GM23338 (cell line): ENCODE measurements around the gene GJD2. TPM values are rescaled to one million over a fixed set of nuclear protein-coding genes. Genes with fewer than 3 reads are reported as not detected.

ENCODE experiments used
- ATAC-seq: fragments of 200-7000 bp; cut with Tn5 transposase; 3 replicates; pipeline ENCODE4 v1.9.1; 2020
- DNase-seq: peaks from one replicate; pipeline ENCODE4 v3.0.0-alpha.2; 2015; ENCODE audit warnings: low spot score
- H2AFZ ChIP-seq: fragments of 200-600 bp; sonication (generic); 2 replicates; pipeline ENCODE4 v1.8.0; 2016; ENCODE audit warnings: antibody characterized with exemption, mild to moderate bottlenecking, moderate library complexity
- H3F3A ChIP-seq: fragments of 200-600 bp; sonication (generic); replicated peaks from 2 replicates; pipeline ENCODE4 v1.8.0; 2017; ENCODE audit warnings: antibody characterized with exemption, mixed run types, low read depth
- H3K27ac ChIP-seq: fragments of 200-600 bp; sonication (generic); 2 replicates; pipeline ENCODE4 v1.6.1; 2016; ENCODE audit warnings: low read depth
- H3K27me3 ChIP-seq: fragments of 200-600 bp; sonication (generic); 2 replicates; pipeline ENCODE4 v1.8.0; 2016; ENCODE audit warnings: mild to moderate bottlenecking, mixed run types, moderate library complexity; ENCODE audit not compliant: insufficient read depth
- H3K36me3 ChIP-seq: fragments of 200-600 bp; sonication (generic); 2 replicates; pipeline ENCODE4 v1.8.0; 2016; ENCODE audit warnings: mild to moderate bottlenecking; ENCODE audit not compliant: insufficient read depth
- H3K4me1 ChIP-seq: fragments of 200-600 bp; sonication (generic); 2 replicates; pipeline ENCODE4 v1.8.0; 2016; ENCODE audit warnings: mild to moderate bottlenecking, moderate library complexity; ENCODE audit not compliant: insufficient read depth
- H3K4me2 ChIP-seq: fragments of 200-600 bp; sonication (generic); 2 replicates; pipeline ENCODE4 v1.7.1; 2017; ENCODE audit warnings: mixed run types
- H3K4me3 ChIP-seq: fragments of 200-600 bp; sonication (generic); 2 replicates; pipeline ENCODE4 v1.6.1; 2016; ENCODE audit warnings: mixed run types
- H3K79me2 ChIP-seq: fragments of 200-600 bp; sonication (generic); replicated peaks from 2 replicates; pipeline ENCODE4 v1.8.0; 2017; ENCODE audit warnings: mild to moderate bottlenecking; ENCODE audit not compliant: insufficient read depth
- H3K9me2 ChIP-seq: fragments of 200-600 bp; sonication (generic); 2 replicates; pipeline ENCODE4 v1.8.0; 2017; ENCODE audit not compliant: insufficient read depth
- H4K20me1 ChIP-seq: fragments of 200-600 bp; sonication (generic); replicated peaks from 2 replicates; pipeline ENCODE4 v1.8.0; 2017; ENCODE audit warnings: mild to moderate bottlenecking; ENCODE audit not compliant: insufficient read depth
- H3K27ac Mint-ChIP-seq: 2 replicates; pipeline ENCODE4 v1.8.0; 2020; ENCODE audit warnings: inconsistent platforms, mild to moderate bottlenecking, moderate library complexity, mixed read lengths
- H3K27me3 Mint-ChIP-seq: 3 replicates; pipeline ENCODE4 v1.8.0; 2022; ENCODE audit warnings: low read depth, mild to moderate bottlenecking, moderate library complexity, mixed read lengths, inconsistent platforms; ENCODE audit not compliant: insufficient read depth, poor library complexity
- H3K36me3 Mint-ChIP-seq: 3 replicates; pipeline ENCODE4 v1.8.0; 2021; ENCODE audit warnings: low read depth, mild to moderate bottlenecking, inconsistent platforms, moderate library complexity, mixed read lengths
- H3K4me1 Mint-ChIP-seq: 3 replicates; pipeline ENCODE4 v1.8.0; 2020; ENCODE audit warnings: mild to moderate bottlenecking, inconsistent platforms, mixed read lengths
- H3K4me3 Mint-ChIP-seq: 3 replicates; pipeline ENCODE4 v1.8.0; 2021; ENCODE audit warnings: moderate library complexity, mild to moderate bottlenecking, inconsistent platforms, mixed read lengths
- H3K9me3 Mint-ChIP-seq: 3 replicates; pipeline ENCODE4 v1.8.0; 2020; ENCODE audit warnings: moderate library complexity, mild to moderate bottlenecking, inconsistent platforms, mixed read lengths
- CREB1 ChIP-seq: fragments of 250-450 bp; sonication (Bioruptor Pico); IDR thresholded peaks from 2 replicates; pipeline ENCODE4 v1.5.0; 2020; ENCODE audit warnings: low read depth, mild to moderate bottlenecking, moderate library complexity
- CTCF ChIP-seq, 2 experiments: fragments of 200-600 bp in 1 of 2; sonication (generic) in 1 of 2; conservative IDR thresholded peaks; 2 replicates each; pipeline versions ENCODE4 v1.5.1 to v1.6.1; 2016 to 2017; ENCODE audit warnings: antibody characterized with exemption in 2 of 2, low read depth in 2 of 2, mild to moderate bottlenecking in 2 of 2, moderate library complexity in 1 of 2
- ETS1 ChIP-seq: IDR thresholded peaks from 2 replicates; pipeline ENCODE4 v1.6.1; 2016; ENCODE audit warnings: antibody characterized with exemption
- EZH2 ChIP-seq: fragments of 200-600 bp; sonication (generic); IDR thresholded peaks from one replicate; pipeline ENCODE4 v1.8.0; 2017; ENCODE audit warnings: antibody characterized with exemption, mild to moderate bottlenecking, low read depth; ENCODE audit not compliant: unreplicated experiment
- EZH2phosphoT487 ChIP-seq: fragments of 200-600 bp; sonication (generic); IDR thresholded peaks from one replicate; pipeline ENCODE4 v1.8.1; 2018; ENCODE audit warnings: antibody characterized with exemption; ENCODE audit not compliant: unreplicated experiment
- JUNB ChIP-seq: IDR thresholded peaks from one replicate; pipeline ENCODE4 v1.6.1; 2016; ENCODE audit warnings: antibody characterized with exemption; ENCODE audit not compliant: unreplicated experiment
- NANOG ChIP-seq: IDR thresholded peaks from 2 replicates; pipeline ENCODE4 v1.6.1; 2016; ENCODE audit warnings: antibody characterized with exemption, borderline replicate concordance
- POLR2AphosphoS5 ChIP-seq: IDR thresholded peaks from 2 replicates; pipeline ENCODE4 v1.6.1; 2016; ENCODE audit warnings: antibody characterized with exemption, low read depth
- REST ChIP-seq: IDR thresholded peaks from one replicate; pipeline ENCODE4 v1.6.1; 2018; ENCODE audit warnings: antibody characterized with exemption; ENCODE audit not compliant: unreplicated experiment
- STAT1 ChIP-seq: IDR thresholded peaks from one replicate; pipeline ENCODE4 v1.6.1; 2016; ENCODE audit warnings: antibody characterized with exemption; ENCODE audit not compliant: unreplicated experiment
- ZNF114 ChIP-seq: fragments of 250-450 bp; sonication (Bioruptor Pico); IDR thresholded peaks from 2 replicates; pipeline ENCODE4 v1.5.0; 2020; ENCODE audit warnings: mild to moderate bottlenecking, moderate library complexity
- ZNF331 ChIP-seq: fragments of 250-450 bp; sonication (Bioruptor Pico); IDR thresholded peaks from 2 replicates; pipeline ENCODE4 v1.5.0; 2020; ENCODE audit warnings: low read depth, mild to moderate bottlenecking, moderate library complexity
- ZNF462 ChIP-seq: fragments of 250-450 bp; sonication (Bioruptor Pico); IDR thresholded peaks from 2 replicates; pipeline ENCODE4 v1.5.0; 2020; ENCODE audit warnings: mild to moderate bottlenecking, moderate library complexity
- polyA plus RNA-seq: library from polyadenylated mRNA; unstranded; fragments of >200 nt; fragmentation: Nextera tagmentation; extraction: Ambion mirVana; gene quantifications from 2 replicates; pipeline ENCODE4 v1.2.1, GENCODE V29; 2016
- total RNA-seq: library from RNA; depleted of rRNA; stranded (reverse); fragments of >200 nt; shearing (Covaris generic); gene quantifications from 2 replicates; pipeline ENCODE4 v1.2.3, GENCODE V29; 2014

The GJD2 gene
- total and polyA plus RNA-seq, 2 experiments from 2014 or later, result 0.29 to 0.63 TPM

GRCh38 chr15:34789326-34789725, 34.5 kb upstream of the GJD2 start:
- no peak overlapping the region for H3K4me2 ChIP-seq
- H4K20me1 ChIP-seq, result no peaks in the 10 kb centered on the region
- H2AFZ ChIP-seq, result no peak overlapping the region
- H3K4me1 Mint-ChIP-seq, result peaks cover 4% of the 10 kb centered on the region; the same call in 2 of the 3 replicates
- no peaks in the 10 kb centered on the region for H3K79me2 ChIP-seq
- H3F3A ChIP-seq, result no peaks in the 10 kb centered on the region
- ATAC-seq (no peak), DNase-seq (no peak)
- H3K36me3 Mint-ChIP-seq, result no peaks in the 10 kb centered on the region
- H3K27me3 Mint-ChIP-seq, result peaks cover 7% of the 10 kb centered on the region
- no peak overlapping the region for H3K27ac ChIP-seq
- H3K36me3 ChIP-seq, result peaks cover 9% of the 10 kb centered on the region; the same call in 1 of the 2 replicates
- H3K9me2 ChIP-seq, result 0 out of 2 replicates have a peak, but pooled peaks cover 5% of the 10 kb centered on the region
- no peak for TF ChIP-seq CREB1 (CRISPR knock-in tag)
- TF ChIP-seq REST, result no peak
- no peak for TF ChIP-seq ZNF114 (CRISPR knock-in tag)
- no peak for TF ChIP-seq CTCF (conservative IDR thresholded peaks at IDR 0.05; ENCODE audit: low read depth in 2 of 2)
- no peak for TF ChIP-seq NANOG
- TF ChIP-seq STAT1, result no peak
- no peak for TF ChIP-seq POLR2AphosphoS5
- no peak for TF ChIP-seq ETS1
- no peak for TF ChIP-seq JUNB
- no peak for TF ChIP-seq ZNF331 (CRISPR knock-in tag)
- TF ChIP-seq EZH2phosphoT487, result no peak
- TF ChIP-seq ZNF462 (CRISPR knock-in tag), result no peak
- no peak for TF ChIP-seq EZH2
- no peak overlapping the region for H3K4me3 Mint-ChIP-seq
- no peak overlapping the region for H3K27ac Mint-ChIP-seq
- no peak overlapping the region for H3K4me3 ChIP-seq
- H3K9me3 Mint-ChIP-seq, result no peaks in the 10 kb centered on the region
- H3K27me3 ChIP-seq, result peaks cover 6% of the 10 kb centered on the region
- no peaks in the 10 kb centered on the region for H3K4me1 ChIP-seq
